ENCODE results near the gene PPM1A.

GRCh38 chr14:60311417-60311816, 62.4 kb downstream of the PPM1A start:
- TF ChIP-seq CTCF (IDR thresholded peaks at IDR 0.05) (no peak), EZH2 (IDR thresholded peaks at IDR 0.05; ENCODE audit: borderline replicate concordance, insufficient read depth, low read depth, low read length, poor library complexity, severe bottlenecking) (no peak)

Measured in B cell (primary cell).